ENCODE measurements around the gene EHMT2. TPM values are rescaled to one million over a fixed set of nuclear protein-coding genes. Genes with fewer than 3 reads are reported as not detected.
"Not testable (repeated sequence)": the region's sequence is repeated elsewhere in the genome, so short reads cannot be mapped to it uniquely, and the experiment has no call there.

EHMT2 gene
- total RNA-seq, 4 donors from 2014 or later, result 17.4 to 25.9 (median 20.0) TPM

DNA sequence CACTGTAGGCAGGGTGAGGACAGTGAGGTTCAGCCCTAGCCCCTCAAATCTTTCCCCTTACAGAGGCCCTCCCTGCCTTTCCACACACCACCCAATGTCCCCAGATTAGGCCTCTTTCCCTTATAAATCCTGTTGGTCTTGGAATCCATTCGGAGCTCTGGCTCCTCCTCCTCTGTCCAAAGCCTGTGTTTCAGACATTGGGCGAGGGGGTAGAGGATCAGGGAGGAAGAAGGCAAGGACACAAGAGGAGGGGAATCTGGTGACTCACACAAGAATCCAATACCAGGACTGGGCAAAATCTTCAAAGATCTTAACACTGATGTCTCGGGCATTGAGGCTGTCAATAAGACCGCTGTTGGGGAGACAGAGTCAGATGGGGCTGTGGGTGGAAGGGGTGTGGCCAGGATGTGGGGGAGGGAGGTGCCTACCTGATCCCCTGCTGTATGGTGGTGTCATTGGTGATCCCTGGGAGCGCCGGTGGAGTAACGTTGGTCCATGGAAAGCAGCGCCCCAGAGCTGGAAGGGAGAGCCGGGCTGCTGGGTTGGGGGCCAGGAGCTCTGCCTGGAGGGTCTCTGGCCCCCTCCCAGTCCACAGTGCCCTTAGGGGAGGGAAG lies 26.3 kb downstream of the EHMT2 start:
- ATAC-seq (ENCODE audit: low FRiP score) (no peak), DNase-seq (ENCODE audit: low spot score) (no peak)
- TF ChIP-seq, protein P1, sequence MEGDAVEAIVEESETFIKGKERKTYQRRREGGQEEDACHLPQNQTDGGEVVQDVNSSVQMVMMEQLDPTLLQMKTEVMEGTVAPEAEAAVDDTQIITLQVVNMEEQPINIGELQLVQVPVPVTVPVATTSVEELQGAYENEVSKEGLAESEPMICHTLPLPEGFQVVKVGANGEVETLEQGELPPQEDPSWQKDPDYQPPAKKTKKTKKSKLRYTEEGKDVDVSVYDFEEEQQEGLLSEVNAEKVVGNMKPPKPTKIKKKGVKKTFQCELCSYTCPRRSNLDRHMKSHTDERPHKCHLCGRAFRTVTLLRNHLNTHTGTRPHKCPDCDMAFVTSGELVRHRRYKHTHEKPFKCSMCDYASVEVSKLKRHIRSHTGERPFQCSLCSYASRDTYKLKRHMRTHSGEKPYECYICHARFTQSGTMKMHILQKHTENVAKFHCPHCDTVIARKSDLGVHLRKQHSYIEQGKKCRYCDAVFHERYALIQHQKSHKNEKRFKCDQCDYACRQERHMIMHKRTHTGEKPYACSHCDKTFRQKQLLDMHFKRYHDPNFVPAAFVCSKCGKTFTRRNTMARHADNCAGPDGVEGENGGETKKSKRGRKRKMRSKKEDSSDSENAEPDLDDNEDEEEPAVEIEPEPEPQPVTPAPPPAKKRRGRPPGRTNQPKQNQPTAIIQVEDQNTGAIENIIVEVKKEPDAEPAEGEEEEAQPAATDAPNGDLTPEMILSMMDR (IDR thresholded peaks at IDR 0.05), result no peak

DNA sequence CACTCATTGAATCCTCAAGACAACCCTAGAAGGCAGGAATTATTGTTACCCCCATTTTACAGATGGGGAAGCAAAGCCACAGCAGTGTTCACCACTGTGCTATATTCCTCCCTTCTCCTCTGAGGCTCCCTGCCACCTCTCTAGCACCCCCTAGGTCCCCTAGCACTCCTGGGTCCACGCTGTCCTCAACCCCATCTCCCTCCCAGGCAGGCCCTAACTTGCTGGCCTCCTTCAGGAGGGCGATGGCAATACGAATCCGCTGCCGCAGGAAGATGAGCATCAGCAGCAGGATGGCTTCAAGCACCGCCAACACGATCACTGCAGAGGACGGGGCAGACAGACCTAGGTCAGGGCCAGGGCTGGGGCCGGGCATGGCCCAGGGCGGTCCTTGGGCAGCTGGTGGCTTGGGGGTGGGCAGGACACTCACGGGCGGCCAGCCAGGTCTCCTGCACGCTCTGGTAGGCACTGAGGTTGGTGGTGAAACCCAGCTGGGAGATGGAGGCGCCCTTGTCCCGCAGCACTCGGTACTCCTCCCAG lies 27.0 kb downstream of the EHMT2 start:
- no peak for DNase-seq (ENCODE audit: low spot score)
- TF ChIP-seq, protein P1 (IDR thresholded peaks at IDR 0.05), result no peak
- no peak for ATAC-seq (ENCODE audit: low FRiP score)

DNA sequence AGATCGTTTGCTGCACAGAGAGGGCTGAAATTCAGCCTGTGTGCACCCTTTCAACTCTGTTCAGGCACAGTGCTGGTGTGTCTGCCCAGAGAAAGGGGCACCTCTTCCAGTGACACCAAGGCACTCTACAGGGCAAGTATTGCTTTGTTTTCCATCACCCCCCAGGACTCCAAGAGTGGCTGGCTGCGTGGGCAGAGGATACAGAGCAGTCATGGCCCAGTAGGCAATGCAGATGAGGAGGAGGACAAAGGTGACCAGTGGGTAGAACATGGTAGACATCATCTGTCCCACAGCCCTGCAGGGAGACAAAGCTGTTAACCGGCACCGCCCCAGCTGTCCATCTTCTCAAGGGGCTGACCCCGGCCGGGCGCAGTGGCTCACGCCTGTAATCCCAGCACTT lies 28.2 kb downstream of the EHMT2 start:
- ATAC-seq (ENCODE audit: low FRiP score) (no peak), DNase-seq (ENCODE audit: low spot score) (no peak)
- TF ChIP-seq, protein P1 (IDR thresholded peaks at IDR 0.05), result no peak

DNA sequence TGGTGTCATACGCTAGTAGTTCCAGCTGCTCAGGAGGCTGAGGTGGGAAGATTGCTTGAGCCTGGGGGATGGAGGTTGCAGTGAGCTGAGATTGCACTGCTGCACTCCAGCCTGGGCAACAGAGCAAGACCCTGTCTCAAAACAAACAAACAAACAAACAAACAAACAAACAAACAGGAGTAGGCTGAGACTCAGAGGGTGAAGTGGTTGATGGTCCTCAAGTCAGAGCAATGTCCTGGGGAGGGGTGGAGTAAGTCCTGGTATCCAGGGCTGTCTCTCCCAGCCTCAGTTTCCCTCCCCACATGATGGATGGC lies 28.9 kb downstream of the EHMT2 start:
- ATAC-seq (ENCODE audit: low FRiP score), result not testable (repeated sequence)

DNA sequence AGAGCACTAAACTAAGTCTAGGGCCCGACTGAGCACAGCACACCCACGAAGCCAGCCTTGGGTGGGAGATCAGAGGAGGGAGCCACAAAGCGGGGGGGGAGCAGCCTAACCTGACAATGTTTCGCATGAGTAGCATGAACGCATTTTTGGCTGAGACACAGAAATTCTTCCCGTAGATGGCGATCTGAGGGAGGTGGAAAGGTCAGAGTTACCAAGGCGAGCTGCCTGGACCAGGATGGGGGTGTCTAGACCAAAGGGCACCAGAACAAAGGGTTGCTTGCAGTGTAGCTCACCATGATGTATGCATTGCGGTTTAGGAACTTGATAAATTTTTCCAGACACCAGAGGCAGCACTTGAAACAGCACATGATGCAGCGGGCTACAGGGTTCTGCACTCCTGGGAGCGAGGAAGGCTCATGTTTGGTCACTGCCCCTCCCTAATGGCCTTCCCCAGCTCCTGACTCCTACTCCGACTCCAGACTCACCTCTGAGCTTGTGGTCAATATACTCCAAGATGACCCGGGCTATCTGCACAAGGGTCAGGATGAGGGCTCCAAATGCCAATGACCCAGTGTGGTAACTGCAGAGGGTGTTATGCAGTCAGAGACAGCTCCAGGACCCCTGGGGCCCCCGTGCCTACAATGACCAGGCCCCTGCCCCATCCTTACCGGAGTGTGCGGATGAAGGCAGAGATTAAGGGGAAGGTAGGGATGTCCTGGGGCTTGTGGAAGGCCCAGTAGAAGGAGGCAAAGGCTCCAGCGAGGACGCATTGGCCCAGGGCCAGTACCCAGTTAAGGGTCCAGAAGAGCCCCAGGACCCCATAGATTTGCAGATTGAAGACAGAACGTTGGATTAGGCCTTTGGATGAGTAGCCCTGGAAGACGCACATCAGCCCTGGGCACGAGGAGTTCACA lies 32.0 kb downstream of the EHMT2 start:
- ATAC-seq (ENCODE audit: low FRiP score), result no peak
- TF ChIP-seq, protein P1 (IDR thresholded peaks at IDR 0.05), result no peak
- no peak for DNase-seq (ENCODE audit: low spot score)

More for the DNA sequence above, 28.9 kb downstream of the EHMT2 start:
- not testable (repeated sequence) for DNase-seq (ENCODE audit: low spot score)

DNA sequence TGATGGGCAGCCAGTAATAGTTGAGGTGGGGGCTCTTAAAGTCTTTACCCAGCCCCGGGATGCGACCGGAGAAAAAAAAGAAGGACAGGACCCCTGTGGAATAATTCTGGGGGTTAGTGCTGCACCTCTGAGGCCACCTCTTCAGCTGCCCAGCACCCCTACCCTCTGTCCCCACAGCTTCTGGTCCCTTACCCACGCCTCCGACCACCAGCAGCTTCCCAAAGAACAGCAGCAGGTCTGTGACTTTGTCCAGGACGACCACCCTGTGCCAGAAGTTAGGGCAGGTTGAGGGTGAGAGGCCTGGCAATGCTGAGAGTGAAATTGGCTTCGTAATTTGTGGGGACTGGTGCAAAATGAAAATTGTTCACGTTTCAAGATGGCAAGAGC lies 32.7 kb downstream of the EHMT2 start:
- DNase-seq (ENCODE audit: low spot score), result no peak
- no peak for ATAC-seq (ENCODE audit: low FRiP score)
- TF ChIP-seq, protein P1 (IDR thresholded peaks at IDR 0.05), result no peak

DNA sequence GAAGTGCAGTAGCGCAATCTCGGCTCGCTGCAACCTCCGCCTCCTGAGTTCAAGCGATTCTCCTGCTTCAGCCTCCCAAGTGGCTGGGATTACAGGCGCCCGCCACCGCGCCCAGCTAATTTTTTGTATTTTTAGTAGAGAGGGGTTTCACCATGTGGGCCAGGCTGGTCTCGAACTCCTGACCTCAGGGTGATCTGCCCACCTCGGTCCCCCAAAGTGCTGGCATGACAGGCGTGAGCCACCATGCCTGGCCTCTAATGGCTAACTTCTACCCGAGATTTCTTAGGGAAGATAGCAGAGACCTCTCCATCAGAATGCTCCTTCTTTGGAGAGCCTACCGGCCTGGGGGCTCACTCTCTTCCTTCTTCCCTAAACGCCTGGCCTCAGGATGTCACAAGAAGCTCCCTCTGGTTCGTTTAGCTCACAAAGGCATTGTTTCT lies 33.4 kb downstream of the EHMT2 start:
- ATAC-seq (ENCODE audit: low FRiP score); DNase-seq (ENCODE audit: low spot score): not testable (repeated sequence)
